GM19455 (cell line): Measurements from ENCODE around the gene NCS1.

Experiments used
- ATAC-seq: cut with Tn5 transposase; IDR thresholded peaks from one replicate; pipeline ENCODE4 v1.9.1; 2021; ENCODE audit not compliant: unreplicated experiment

The NCS1 gene

GRCh38 chr9:130174920-130175321 lies 2.7 kb downstream of the NCS1 start:
- ATAC-seq, result no peak

DNA sequence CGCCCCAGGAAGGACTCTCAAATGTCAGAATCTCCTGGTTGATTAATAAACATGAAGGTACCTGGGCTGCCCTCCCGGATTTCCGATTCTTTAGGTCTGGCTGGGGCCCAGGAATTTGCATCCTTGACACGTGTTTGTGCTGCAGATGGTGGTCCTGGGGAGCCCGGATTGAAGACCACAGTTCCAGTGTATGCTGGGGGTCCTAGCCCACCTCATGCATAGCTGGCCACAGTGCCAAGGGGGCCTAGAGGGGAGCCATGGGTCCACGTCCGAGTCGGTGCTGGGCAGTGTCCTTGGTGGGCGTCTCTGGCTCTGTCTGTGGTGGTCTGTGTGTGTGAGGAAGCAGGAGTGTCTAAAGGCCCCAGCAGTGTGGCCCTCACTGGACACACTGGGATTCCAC lies 3.2 kb downstream of the NCS1 start:
- ATAC-seq, result no peak

DNA sequence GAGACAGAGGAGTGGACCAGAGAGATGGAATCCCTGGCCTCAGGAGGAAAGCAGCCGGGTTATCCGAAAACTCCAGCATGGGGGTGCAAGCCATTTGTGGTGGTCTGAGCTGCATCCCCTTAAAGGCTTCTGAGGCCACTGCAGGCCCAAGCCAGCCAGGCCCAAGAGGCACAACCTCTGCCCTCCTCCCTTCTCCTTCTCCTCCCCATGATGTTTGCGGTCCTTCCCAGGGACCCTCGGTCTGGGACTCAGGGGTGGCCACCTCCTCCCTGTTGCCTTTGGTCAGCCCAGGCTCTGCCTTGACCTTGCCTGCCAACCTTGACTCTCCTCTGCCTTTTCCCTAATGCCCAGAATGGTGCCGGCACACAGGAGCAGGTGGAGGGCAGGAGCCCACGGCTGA lies 4.6 kb downstream of the NCS1 start:
- ATAC-seq, result no peak

GRCh38 chr9:130177898-130178805 lies 5.9 kb downstream of the NCS1 start:
- no peak for ATAC-seq

DNA sequence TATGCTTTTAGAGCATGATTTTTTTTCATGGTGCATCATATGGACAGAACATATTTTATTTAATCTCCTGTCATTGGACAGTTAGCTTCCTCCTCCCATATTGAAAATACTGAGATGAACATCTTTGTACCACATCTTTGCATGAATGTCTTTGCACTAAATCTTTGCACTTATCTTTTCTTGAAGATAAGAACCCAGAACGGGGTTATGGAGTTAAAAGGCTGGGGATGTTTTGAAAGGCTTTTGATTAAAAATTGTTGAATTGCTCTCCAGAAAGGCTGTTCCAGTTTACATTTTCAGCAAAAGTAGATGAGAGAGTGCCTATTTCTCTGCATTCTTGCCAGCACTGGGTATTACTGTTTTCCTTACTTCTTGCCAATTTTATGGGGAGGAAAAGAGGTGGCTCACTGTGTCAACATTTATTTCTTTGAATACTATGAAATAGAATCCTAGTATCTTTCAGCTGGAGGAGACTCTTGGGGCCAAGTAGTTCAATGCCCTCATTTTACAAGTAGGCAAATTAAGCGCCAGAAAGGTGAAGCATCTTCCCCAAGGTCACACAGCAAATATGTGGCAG lies 7.2 kb downstream of the NCS1 start:
- no peak for ATAC-seq

- no peak for ATAC-seq
These were observed 8.3 kb downstream of the NCS1 start for GRCh38 chr9:130180516-130180915.

DNA sequence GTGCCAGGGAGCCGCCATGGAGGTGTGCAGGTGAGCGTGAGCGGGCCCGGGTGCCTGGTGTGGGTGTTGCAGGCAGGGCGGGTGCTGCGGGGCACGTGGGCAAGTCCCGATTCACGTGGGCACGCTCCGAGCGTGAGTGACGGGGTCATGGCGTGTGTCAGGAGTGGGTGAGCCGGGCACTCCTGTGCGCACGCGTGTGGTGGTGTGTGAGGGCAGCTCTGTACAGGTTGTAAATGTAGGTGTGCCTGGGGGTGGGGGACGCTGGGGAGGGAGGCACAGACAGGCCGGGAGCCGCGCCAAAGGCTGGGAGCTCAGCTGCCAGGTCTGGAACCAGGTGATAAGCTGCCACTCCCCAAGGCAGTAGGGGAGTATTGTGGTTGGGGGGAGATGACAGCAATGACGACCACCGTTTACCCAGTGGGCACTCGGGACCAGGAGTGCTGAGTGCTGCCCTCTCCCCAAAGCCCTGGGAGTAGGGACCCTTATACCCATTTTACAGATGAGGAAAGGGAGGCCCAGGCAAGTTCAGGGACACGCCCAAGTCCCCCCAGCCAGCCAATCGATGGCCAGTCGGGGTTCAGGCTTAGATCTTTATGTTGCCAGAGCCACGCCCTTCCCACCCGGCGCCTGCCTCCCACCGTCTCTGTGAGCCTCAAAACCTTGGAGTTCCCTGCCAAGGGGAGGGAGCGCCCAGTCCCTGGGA lies 9.6 kb downstream of the NCS1 start:
- ATAC-seq, result no peak

DNA sequence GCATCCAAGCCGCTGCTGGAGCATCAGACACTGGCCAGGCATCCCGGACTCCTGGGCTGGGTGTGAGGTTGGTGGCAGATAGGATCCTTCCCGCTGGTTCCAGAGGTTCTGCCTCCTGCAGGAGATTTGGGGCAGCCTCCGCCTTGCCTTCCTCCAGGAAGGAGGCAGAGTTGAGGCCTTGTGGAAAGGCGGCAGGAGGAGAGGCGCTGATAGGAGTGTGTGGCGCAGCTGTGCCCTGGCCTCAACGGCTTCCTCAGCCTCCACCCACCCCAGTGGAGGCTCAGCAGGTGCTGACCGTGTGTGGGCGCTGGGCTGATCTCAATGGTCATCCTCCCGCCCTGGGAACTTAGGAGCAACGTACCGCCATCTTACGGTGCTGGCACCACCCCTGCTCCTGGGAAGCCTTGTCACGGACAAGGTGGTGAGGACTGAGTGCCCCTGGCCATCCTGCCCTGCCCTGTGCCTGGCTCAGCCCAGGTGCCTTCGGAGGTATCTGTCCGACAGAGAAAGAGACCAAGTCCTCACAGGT lies 10.2 kb downstream of the NCS1 start:
- no peak for ATAC-seq

DNA sequence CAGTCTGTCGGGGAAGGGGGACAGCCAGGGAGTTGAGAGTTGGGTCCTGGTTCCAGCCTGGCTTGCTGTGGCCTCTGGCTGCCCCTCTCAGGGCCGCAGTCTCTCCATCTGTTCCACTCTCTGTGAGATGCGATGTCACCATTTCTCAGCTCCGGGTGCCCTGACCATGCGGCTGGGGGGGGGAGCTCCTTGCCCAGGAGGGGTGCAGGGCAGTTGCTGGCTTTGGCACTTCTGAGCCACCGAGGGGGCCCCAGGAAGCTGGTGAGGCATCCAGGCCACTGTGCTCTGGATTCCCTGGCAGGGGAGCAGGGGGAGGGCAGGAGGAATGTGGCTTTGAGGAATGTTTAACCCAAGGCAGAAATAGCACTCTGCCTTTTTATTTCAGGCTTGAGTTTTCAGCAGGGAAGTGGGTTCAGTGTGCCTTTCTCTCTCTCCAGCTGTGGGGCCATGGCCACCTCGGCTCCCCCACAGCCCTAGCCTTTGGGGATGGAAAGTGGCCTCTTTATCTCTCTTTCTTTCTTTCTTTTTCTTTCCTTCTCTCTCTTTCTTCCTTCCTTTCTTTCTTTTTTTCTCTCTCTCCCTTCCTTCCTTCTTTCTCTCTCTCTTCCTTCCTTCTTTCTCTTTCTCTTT lies 11.0 kb downstream of the NCS1 start:
- ATAC-seq, result no peak

- ATAC-seq, result no peak
These were observed 12.8 kb downstream of the NCS1 start for GRCh38 chr9:130185017-130185416.

DNA sequence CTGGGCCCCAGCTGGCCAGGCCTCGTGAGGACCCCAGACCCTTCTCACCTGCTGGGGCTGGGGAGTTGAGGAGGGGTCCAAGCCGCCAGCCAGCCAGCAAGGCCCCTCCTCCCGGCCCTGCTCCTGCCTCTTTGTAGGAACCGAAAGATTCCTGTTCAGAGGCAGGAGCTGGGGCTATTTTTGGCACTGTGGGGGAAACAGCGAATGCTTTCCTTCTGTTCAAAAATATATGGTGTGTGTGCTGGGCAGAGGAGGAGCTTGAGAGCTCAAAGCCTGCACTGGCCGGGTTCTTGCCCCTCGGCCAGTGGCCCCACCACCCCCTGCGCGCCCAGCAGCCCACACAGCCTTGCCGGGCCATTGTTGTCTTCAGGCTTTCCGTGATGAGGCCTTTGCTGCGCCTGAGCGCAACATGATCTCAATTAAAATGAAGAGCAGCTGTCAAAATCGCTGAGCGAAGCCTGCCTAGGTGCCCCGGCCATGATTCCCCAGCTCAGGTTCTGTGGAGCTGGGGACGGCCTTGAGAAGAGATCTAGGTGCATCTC lies 13.4 kb downstream of the NCS1 start:
- ATAC-seq, result no peak

DNA sequence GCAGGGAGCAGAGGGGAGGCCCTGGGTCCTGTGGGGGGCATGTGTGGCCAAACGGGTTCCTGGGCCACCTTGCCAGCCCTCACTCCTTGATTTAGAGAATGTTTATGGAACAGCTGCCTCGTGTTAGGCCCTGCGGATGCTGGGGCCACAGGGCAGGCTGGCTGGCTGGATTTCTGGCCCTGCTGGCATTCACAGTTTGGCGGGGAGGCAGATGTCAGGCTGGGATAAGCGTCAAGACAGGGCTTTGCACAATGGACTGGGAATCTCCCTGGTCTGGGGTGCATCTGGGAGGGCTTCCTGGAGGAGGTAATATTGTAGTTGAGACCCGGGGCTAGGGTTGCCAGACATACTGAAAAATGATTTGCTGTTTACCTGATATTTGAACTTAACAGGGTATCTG lies 13.8 kb downstream of the NCS1 start:
- ATAC-seq, result no peak

GRCh38 chr9:130186839-130187522 lies 14.8 kb downstream of the NCS1 start:
- no peak for ATAC-seq

DNA sequence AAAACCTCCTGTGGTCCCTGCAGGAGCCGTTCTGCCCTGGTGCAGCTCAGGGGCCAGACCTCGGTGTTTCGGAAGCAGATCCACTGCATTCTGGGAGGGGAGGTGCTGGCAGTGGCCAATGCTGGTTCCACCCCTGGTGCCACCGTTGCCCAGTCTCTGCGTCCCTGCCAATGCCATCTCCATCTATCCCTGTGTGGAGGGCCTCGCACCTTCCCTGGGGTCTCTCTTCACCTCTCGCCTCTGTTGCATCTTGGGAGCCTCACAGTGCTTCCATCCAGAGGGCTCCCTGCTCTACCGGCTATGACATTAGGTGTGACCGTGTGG lies 15.3 kb downstream of the NCS1 start:
- no peak for ATAC-seq

GRCh38 chr9:130188860-130189481 lies 16.8 kb downstream of the NCS1 start:
- ATAC-seq, result no peak

- no peak for ATAC-seq
These were observed 17.6 kb downstream of the NCS1 start for GRCh38 chr9:130189840-130190239.

DNA sequence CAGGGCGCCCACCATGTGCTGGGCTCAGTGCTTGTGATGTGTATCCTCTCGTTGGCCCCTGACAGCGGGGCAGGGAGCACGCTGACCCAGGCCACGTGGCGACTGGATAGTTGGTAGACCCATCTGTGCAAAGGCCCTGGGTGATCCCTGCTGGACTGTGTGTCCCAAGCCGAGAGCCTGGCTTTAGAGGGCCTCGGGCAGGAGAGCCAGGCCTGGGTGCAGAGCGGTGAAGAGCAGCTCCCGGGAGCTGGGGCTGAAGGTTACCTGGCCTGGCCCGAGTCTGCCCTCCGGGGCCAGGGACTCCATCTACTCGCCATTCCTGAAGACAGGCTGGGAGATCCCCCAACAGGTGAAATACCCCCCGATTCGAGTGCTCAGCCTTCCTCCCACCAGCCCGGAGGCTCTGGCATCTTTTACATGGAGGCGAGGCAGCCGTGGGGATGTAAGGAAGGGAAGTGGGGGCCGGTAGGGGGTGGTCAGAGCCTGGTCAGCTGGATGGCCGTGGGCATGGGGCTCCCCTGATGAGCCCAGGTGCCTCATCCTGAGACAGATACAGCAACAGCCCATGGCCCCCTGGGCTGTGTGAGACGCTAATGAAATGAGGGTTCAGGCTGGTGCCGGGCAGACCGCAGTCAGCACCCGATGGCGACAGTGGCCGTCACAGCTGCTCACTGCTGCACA lies 19.0 kb downstream of the NCS1 start:
- no peak for ATAC-seq

DNA sequence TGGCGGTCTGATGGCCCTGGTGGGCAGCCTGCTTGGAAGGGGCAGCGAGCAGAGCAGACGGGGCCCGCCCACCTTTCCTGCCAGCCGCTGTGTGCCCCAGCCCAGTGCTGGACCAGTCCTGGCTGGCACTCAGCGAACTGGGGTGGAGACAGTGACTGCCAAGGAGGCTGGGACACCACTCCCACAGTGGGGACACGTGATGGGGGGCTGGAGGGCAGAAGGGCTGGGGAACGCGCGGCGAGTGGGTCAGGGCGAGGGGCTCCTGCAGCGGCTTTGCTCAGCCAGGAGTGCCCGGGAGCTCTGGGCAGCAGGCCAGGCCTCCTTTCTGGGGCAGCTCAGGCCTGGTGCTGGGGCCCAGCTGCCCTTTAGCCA lies 19.5 kb downstream of the NCS1 start:
- no peak for ATAC-seq

- no peak for ATAC-seq
These were observed 20.3 kb downstream of the NCS1 start for GRCh38 chr9:130192382-130192999.
